ENCODE measurements around the gene EIF5A. TPM values are rescaled to one million over a fixed set of nuclear protein-coding genes. Genes with fewer than 3 reads are reported as not detected.

The EIF5A gene
- total and polyA plus RNA-seq, 4 donors: 179 to 506 (median 302) TPM

- no peak for TF ChIP-seq GABPA (IDR thresholded peaks at IDR 0.05 in 1 of 2, conservative IDR thresholded peaks at IDR 0.05 in 1 of 2)
- TF ChIP-seq RXRA (IDR thresholded peaks at IDR 0.05): peak; percentile 65 to 76
- peak in 1 of 2 donors; percentile 11 for TF ChIP-seq RAD21 (IDR thresholded peaks at IDR 0.05)
- peak; percentile 57 for TF ChIP-seq ZBTB33 (IDR thresholded peaks at IDR 0.05)
- TF ChIP-seq YY1 (IDR thresholded peaks at IDR 0.05): peak; percentile 80
- TF ChIP-seq HNF4A (conservative IDR thresholded peaks at IDR 0.05): peak; percentile 92
- TF ChIP-seq TAF1 (conservative IDR thresholded peaks at IDR 0.05): peak; percentile 33
- TF ChIP-seq REST (IDR thresholded peaks at IDR 0.05): peak; percentile 79
- TF ChIP-seq MAX (IDR thresholded peaks at IDR 0.05): peak; percentile 66
- TF ChIP-seq CTCF (IDR thresholded peaks at IDR 0.05; ENCODE audit: low read depth, low read length, missing input control): no peak
- TF ChIP-seq JUND (IDR thresholded peaks at IDR 0.05): peak; percentile 56 to 64
- peak; percentile 16 for TF ChIP-seq FOXA2 (IDR thresholded peaks at IDR 0.05)
- peak; percentile 95 to 99 for TF ChIP-seq EGR1 (IDR thresholded peaks at IDR 0.05; ENCODE audit: low read depth in 2 of 2)
- TF ChIP-seq SP1 (IDR thresholded peaks at IDR 0.05): peak; percentile 95
- peak; percentile 8 for TF ChIP-seq FOXA1 (IDR thresholded peaks at IDR 0.05)
- peak; percentile 22 for TF ChIP-seq NR2F2 (IDR thresholded peaks at IDR 0.05)
- peak; percentile 67 for TF ChIP-seq HNF4G (IDR thresholded peaks at IDR 0.05)
- peak; percentile 86 for TF ChIP-seq ATF3 (IDR thresholded peaks at IDR 0.05)
- peak overlapping the region; percentile 15 to 63 (median 34) for H3K4me3 ChIP-seq (ENCODE audit: low read depth in 1 of 3, low read length in 3 of 3)
- no peak for DNase-seq (ENCODE audit: low spot score)
- 29% methylated on average over 7 of the region's 7 CpGs for WGBS
- H3K4me1 ChIP-seq (ENCODE audit: control insufficient read depth in 4 of 4, insufficient read depth in 4 of 4, low read length in 3 of 4): peaks cover 13 to 53% (median 32%) of the 10 kb centered on the region in 4 donors
- peak overlapping the region in 1 of 2 donors; percentile 55 for H3K9ac ChIP-seq (ENCODE audit: low read depth in 1 of 2, low read length in 2 of 2)
- H3K27me3 ChIP-seq (ENCODE audit: control insufficient read depth in 4 of 4, insufficient read depth in 4 of 4, low read length in 3 of 4): no peaks in the 10 kb centered on the region
- peak overlapping the region; percentile 72 to 85 for H3K27ac ChIP-seq (ENCODE audit: low read depth in 1 of 2, low read length in 2 of 2)
- H3K9me3 ChIP-seq (ENCODE audit: control insufficient read depth in 4 of 4, low read length in 3 of 4): no peaks in the 10 kb centered on the region
- peaks cover 0 to 15% (median 8%) of the 10 kb centered on the region in 4 donors for H3K36me3 ChIP-seq (ENCODE audit: control insufficient read depth in 4 of 4, insufficient read depth in 3 of 4, low read depth in 1 of 4, low read length in 3 of 4)
These were observed 48.5 kb upstream of the EIF5A start for GRCh38 chr17:7258731-7259554.
